ENCODE data around the gene GPRASP1.

DNA sequence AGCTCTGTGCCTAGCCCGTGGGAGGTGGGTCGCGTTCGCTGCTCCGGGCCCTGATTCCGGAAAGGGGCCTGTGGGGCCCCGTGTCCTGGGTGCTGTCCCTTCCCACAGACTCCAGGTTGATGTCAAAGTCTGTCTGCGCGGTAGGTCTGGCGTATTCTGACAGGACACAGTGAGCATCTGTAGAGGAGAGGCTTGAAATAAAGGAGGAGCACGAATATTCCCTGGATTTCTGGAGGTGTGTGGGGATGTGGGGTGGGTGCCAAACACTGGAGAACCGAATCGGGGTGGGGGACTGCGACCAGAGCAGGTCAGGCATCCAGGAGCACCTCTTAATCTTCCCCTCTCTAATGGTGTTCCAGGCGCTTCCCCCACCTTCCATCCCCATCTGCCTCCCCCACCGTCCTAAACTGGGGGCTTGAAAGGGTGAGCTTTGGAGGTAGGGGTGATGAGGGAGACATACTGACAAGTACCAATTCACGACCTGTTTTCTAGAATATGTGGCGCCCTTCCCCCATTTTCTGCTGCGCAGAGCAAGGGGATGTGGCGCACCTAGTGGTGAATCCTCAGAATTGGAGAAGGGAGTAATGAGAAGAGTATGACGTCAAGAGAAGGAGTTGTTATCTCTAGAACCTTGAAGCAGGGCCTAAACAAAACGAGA, 877 bp downstream of the GPRASP1 start:
- TF ChIP-seq, protein P1, sequence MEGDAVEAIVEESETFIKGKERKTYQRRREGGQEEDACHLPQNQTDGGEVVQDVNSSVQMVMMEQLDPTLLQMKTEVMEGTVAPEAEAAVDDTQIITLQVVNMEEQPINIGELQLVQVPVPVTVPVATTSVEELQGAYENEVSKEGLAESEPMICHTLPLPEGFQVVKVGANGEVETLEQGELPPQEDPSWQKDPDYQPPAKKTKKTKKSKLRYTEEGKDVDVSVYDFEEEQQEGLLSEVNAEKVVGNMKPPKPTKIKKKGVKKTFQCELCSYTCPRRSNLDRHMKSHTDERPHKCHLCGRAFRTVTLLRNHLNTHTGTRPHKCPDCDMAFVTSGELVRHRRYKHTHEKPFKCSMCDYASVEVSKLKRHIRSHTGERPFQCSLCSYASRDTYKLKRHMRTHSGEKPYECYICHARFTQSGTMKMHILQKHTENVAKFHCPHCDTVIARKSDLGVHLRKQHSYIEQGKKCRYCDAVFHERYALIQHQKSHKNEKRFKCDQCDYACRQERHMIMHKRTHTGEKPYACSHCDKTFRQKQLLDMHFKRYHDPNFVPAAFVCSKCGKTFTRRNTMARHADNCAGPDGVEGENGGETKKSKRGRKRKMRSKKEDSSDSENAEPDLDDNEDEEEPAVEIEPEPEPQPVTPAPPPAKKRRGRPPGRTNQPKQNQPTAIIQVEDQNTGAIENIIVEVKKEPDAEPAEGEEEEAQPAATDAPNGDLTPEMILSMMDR (IDR thresholded peaks at IDR 0.05), result peak in 4 of 6 experiments; percentile 38 to 56 (median 44)
- TF ChIP-seq POLR2A (IDR thresholded peaks at IDR 0.05), result no peak

Measured in Peyer's patch (tissue), 4 donors.